Psoas muscle (tissue), 8 donors: Measurements from ENCODE around the gene IVD. TPM values are rescaled to one million over a fixed set of nuclear protein-coding genes. Genes with fewer than 3 reads are reported as not detected.
A peak's percentile ranks its signal among the peaks of the same experiment; 100 is the strongest.

Source experiments
- ATAC-seq, 4 donors: fragments of 200-7000 bp; cut with Tn5 transposase; one replicate each; pipeline ENCODE4 v1.9.1; 2020; ENCODE audit warnings: moderate library complexity in 3 of 4, mild to moderate bottlenecking in 2 of 4
- DNase-seq, 2 donors: peaks; one replicate each; pipeline ENCODE4 v3.0.0-alpha.2; 2020
- H3K27ac ChIP-seq: fragments of 200-600 bp; one replicate; pipeline ENCODE4 v1.8.0; 2022
- H3K27me3 ChIP-seq, 3 donors: fragments of 200-600 bp in 1 of 3; one replicate each; pipeline versions ENCODE4 v1.6.1 to v1.8.0; 2013 to 2022; ENCODE audit warnings: low read length in 2 of 3, mild to moderate bottlenecking in 2 of 3, moderate library complexity in 1 of 3; ENCODE audit not compliant: insufficient read depth in 3 of 3
- H3K36me3 ChIP-seq, 2 donors: fragments of 200-600 bp in 1 of 2; one replicate each; pipeline versions ENCODE4 v1.6.1 to v1.8.0; 2013 to 2022; ENCODE audit warnings: low read depth in 1 of 2, mild to moderate bottlenecking in 1 of 2, moderate library complexity in 1 of 2; ENCODE audit not compliant: insufficient read depth in 1 of 2
- H3K4me1 ChIP-seq: fragments of 200-600 bp; one replicate; pipeline ENCODE4 v1.8.0; 2022
- H3K4me3 ChIP-seq: fragments of 200-600 bp; one replicate; pipeline ENCODE4 v1.8.0; 2022; ENCODE audit warnings: mild to moderate bottlenecking
- H3K9me3 ChIP-seq: fragments of 200-600 bp; one replicate; pipeline ENCODE4 v1.8.0; 2022
- CTCF ChIP-seq: fragments of 200-600 bp; IDR thresholded peaks from one replicate; pipeline ENCODE4 v1.8.0; 2022; ENCODE audit warnings: antibody characterized with exemption
- WGBS, 3 donors: extraction: QIAGEN DNeasy Blood & Tissue Kit; methylation state at CpG; one replicate each; pipeline versions ENCODE4 v1.1.6 to v1.1.7; 2013; 5-methylcytosine and 5-hydroxymethylcytosine counted together
- intact Hi-C, 2 donors: fragments of 100-400 bp; cut with DNase I; formaldehyde crosslinking; loops; one replicate each; pipeline versions ENCODE4 v1.11.0 to v1.14.2; 2022
- polyA plus RNA-seq, 3 donors: library from polyadenylated mRNA; stranded (reverse); fragments of 200-250 nt; gene quantifications; one replicate each; pipeline ENCODE4 v1.2.3, GENCODE V29; 2013
- total RNA-seq, 4 donors: library from RNA; stranded (reverse); fragmentation: NEBNext Ultra II Directional in 2 of 4; extraction: Animal tissue kit (Norgen Biotek cat#: 25700) in 2 of 4; gene quantifications; one replicate each; pipeline versions ENCODE4 v1.2.1 to v1.2.4, GENCODE V29; 2021 to 2023
- donor health status: healthy with polysubstance abuse.
- donor health status: DM: no; HTN: no; CAD: no; lungs with moderate emphysema.
- donor health status: Bipolar disorder and iron deficiency.
- donor health status: healthy.
- donor health status: DM: yes; HTN: yes; CAD: no.
- donor health status: DM: no; HTN: no; CAD: no.
- donor health status: DM: no; HTN: no; CAD: no.
- donor health status: DM: yes; HTN: yes; CAD: no.

IVD gene
- total and polyA plus RNA-seq, 7 donors: 27.1 to 102 (median 46.5) TPM

DNA sequence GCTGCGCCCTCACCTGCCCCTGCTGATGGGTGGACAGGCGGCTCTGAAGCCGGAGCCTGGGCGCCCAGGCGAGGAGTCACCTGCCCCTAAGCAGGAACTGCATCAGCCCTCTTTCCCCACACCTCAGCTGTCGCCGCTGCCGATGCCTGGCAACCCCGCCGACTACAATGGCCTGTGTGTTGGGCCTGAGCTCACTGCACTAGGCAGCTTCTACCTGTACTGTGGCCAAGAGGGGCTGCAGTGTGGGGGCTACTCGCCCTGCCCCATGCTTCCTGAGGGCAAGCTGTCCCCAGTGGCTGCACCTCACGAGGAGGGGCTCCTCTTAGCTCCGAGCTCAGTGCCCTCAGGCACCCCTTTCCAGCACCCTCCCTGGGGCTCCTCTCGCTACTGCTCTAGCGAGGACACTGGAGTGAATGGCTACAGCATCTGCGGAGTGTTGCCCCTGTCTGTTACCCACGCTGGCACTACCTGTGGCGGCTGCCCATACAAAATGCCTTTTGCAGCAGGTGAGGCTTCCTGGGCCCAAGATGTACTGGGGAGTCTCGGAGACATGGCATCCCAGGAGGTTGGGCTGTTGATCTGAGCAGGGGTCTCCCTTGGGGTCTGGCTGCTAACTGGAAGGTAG lies 53.9 kb downstream of the IVD start:
- Histone ChIP-seq H3K4me3 (no peak overlapping the region), H3K9me3 (no peaks in the 10 kb centered on the region), H3K4me1 (peaks cover 21% of the 10 kb centered on the region), H3K27me3 (no peaks in the 10 kb centered on the region), H3K36me3 (peaks cover 0 to 55% of the 10 kb centered on the region in 2 donors), H3K27ac (no peak overlapping the region)
- ATAC-seq (no peak), DNase-seq (peak in 1 of 2 donors; percentile 44)
- WGBS, 3 donors: 96 to 98% (median 97%) methylated on average over 19 of the region's 19 CpGs
- TF ChIP-seq CTCF: no peak
- intact Hi-C loops: no loop called here

DNA sequence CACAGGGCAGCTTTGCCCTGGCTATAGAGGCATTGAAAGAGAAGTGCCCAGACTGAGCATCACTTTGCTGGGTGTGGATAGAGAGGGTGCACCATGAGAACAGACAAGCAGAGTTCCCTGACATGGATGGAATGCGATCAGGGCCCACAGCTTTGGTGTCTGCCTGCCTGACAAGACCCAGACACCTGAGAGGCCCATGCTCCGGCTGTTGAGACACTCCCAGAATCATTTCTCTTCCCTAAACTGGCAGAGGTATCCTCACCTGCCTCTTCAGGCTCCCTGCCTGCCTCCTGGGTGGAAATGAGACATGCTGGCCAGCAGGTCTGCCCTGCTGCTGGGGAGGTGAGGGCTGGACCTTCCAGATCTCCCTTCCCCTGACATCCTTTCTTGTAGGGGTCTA lies 54.8 kb downstream of the IVD start:
- Histone ChIP-seq H3K4me1 (peaks cover 12% of the 10 kb centered on the region), H3K4me3 (no peak overlapping the region), H3K27ac (no peak overlapping the region), H3K27me3 (no peaks in the 10 kb centered on the region), H3K9me3 (no peaks in the 10 kb centered on the region), H3K36me3 (peaks cover 0 to 64% of the 10 kb centered on the region in 2 donors)
- DNase-seq (peak in 1 of 2 donors; percentile 18), ATAC-seq (no peak)
- TF ChIP-seq CTCF: no peak
- WGBS, 3 donors: 86 to 96% (median 88%) methylated on average over 2 of the region's 2 CpGs
- intact Hi-C loops: no loop called here

DNA sequence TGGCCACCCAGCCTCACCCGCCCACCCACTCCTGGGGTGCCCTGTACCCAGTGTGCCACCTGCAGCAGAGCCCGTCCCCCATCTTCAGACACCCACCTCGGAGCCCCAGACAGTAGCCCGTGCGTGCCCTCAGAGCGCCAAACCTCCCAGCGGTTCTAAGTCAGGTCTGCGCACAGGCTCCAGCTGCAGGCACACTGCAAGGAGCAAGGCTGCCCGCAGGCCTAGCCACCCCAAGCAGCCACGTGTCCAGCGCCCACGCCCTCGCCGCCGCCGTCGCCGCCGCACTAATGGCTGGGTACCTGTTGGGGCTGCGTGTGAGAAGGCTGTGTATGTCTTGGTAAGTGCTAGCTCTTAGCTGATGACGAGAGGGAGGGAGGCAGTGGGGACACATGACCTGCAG lies 56.4 kb downstream of the IVD start:
- TF ChIP-seq CTCF: no peak
- Histone ChIP-seq H3K27ac (no peak overlapping the region), H3K27me3 (no peaks in the 10 kb centered on the region), H3K9me3 (no peaks in the 10 kb centered on the region), H3K4me3 (no peak overlapping the region), H3K36me3 (peaks cover 2 to 80% of the 10 kb centered on the region in 2 donors), H3K4me1 (no peaks in the 10 kb centered on the region)
- 94 to 96% (median 96%) methylated on average over 21 of the region's 21 CpGs for WGBS, 3 donors
- ATAC-seq (no peak), DNase-seq (peak in 1 of 2 donors; percentile 41)
- intact Hi-C loops: no loop called here

DNA sequence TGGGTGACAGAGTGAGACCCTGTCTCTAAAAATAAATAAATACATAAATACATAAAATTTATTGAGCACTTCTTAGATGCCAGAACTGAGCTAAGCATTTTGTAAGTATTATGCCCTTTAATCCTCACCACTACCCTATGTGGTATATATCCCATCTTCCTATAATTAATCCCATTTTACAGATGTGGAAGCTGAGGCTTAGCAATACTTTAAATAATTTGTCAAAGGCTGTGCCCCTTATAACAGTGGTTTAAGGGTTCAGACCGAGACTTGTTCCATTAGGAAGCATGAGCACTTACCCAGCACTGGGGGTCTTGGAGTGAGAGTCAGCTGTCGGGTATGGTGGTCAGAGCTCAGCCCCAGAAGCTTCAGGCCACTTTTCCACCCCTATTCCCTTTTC lies 57.7 kb downstream of the IVD start:
- H3K9me3 ChIP-seq: no peaks in the 10 kb centered on the region
- no peak overlapping the region for H3K4me3 ChIP-seq
- no peak for DNase-seq
- no peaks in the 10 kb centered on the region for H3K4me1 ChIP-seq
- intact Hi-C loops: no loop called here
- H3K27me3 ChIP-seq: no peaks in the 10 kb centered on the region
- WGBS, 3 donors: 91 to 100% (median 95%) methylated on average over 2 of the region's 2 CpGs
- no peak for TF ChIP-seq CTCF
- no peak for ATAC-seq
- no peak overlapping the region for H3K27ac ChIP-seq
- peaks cover 2 to 81% of the 10 kb centered on the region in 2 donors for H3K36me3 ChIP-seq
